HCT116 (cell line): Measurements from ENCODE around the gene CLVS2. TPM values are rescaled to one million over a fixed set of nuclear protein-coding genes. Genes with fewer than 3 reads are reported as not detected.

Source experiments
- ATAC-seq: fragments of 200-7000 bp; cut with Tn5 transposase; 2 replicates; pipeline ENCODE4 v1.9.1; 2020; ENCODE audit warnings: mild to moderate bottlenecking, moderate library complexity
- BruUV-seq: library from RNA; stranded (reverse); fragments of 400-500 nt; replicated peaks from 2 replicates; lab custom pipeline; 2021; lab: Mats Ljungman, UMichigan
- CTCF ChIA-PET: fragments of 300-600 bp; sonication (Branson Sonifier 250); formaldehyde crosslinking; loops from one replicate; lab custom pipeline; 2021; ENCODE audit warnings: antibody characterized with exemption; lab: Charles Lee
- POLR2A ChIA-PET: fragments of 300-600, 350-600 bp; sonication (Branson Sonifier 250); formaldehyde crosslinking; loops from one replicate; lab custom pipeline; 2021; ENCODE audit warnings: antibody characterized with exemption; lab: Charles Lee
- RAD21 ChIA-PET, 2 experiments: fragments of 300-600 bp; sonication (Branson Sonifier 250); formaldehyde crosslinking; loops; one replicate each; lab custom pipeline; 2023; ENCODE audit warnings: low total read pairs in 2 of 2; ENCODE audit not compliant: uncharacterized antibody in 2 of 2, unreplicated experiment in 2 of 2, low non-redundant PET in 1 of 2; lab: Charles Lee
- DNase-seq: peaks from one replicate; pipeline ENCODE4 v3.0.0-alpha.2; 2010; ENCODE audit warnings: low read depth, low spot score
- H2AFZ ChIP-seq: fragments of 200-600 bp; shearing (Covaris generic), sonication (generic); 2 replicates; pipeline ENCODE4 v1.6.1; 2017; ENCODE audit warnings: low read depth, mixed run types, mixed read lengths, antibody characterized with exemption, low read length; ENCODE audit not compliant: poor library complexity, severe bottlenecking
- H3K27ac ChIP-seq: 2 replicates; pipeline ENCODE4 v1.5.1; 2012; ENCODE audit warnings: low read depth, low read length
- H3K27me3 ChIP-seq: fragments of 200-600 bp; sonication (generic); 2 replicates; pipeline ENCODE4 v1.6.1; 2016; ENCODE audit warnings: mixed run types, low read length, mixed read lengths; ENCODE audit not compliant: insufficient read depth
- H3K36me3 ChIP-seq, 2 experiments: fragments of 200-500 bp in 1 of 2; fragments of 200-600 bp in 1 of 2; sonication (Bioruptor generic) in 1 of 2; sonication (generic) in 1 of 2; 2 replicates each; pipeline versions ENCODE4 v1.5.1 to v1.6.1; 2014 to 2016; ENCODE audit warnings: low read length in 2 of 2, inconsistent platforms in 1 of 2, mixed read lengths in 1 of 2, mixed run types in 1 of 2; ENCODE audit not compliant: insufficient read depth in 2 of 2, control insufficient read depth in 1 of 2
- H3K4me1 ChIP-seq, 2 experiments: fragments of 200-600 bp in 1 of 2; sonication (generic) in 1 of 2; 2 replicates each; pipeline versions ENCODE4 v1.5.1 to v1.6.1; 2012 to 2017; ENCODE audit warnings: low read length in 2 of 2, inconsistent platforms in 1 of 2, mild to moderate bottlenecking in 1 of 2, mixed read lengths in 1 of 2, mixed run types in 1 of 2, moderate library complexity in 1 of 2; ENCODE audit not compliant: insufficient read depth in 2 of 2, control insufficient read depth in 1 of 2
- H3K4me2 ChIP-seq: fragments of 200-600 bp; sonication (generic); 2 replicates; pipeline ENCODE4 v1.6.1; 2017; ENCODE audit warnings: mixed run types, low read length, mixed read lengths
- H3K4me3 ChIP-seq, 2 experiments: fragments of 200-600 bp in 1 of 2; sonication (generic) in 1 of 2; replicated peaks in 1 of 2; 2 replicates each; pipeline ENCODE4 v1.5.1; 2011 to 2016; ENCODE audit warnings: low read length in 2 of 2, control low read depth in 1 of 2, low read depth in 1 of 2, mild to moderate bottlenecking in 1 of 2, mixed read lengths in 1 of 2, mixed run types in 1 of 2
- H3K79me2 ChIP-seq: fragments of 200-600 bp; sonication (generic); 2 replicates; pipeline ENCODE4 v1.6.1; 2017; ENCODE audit warnings: mild to moderate bottlenecking, mixed run types, low read length, moderate library complexity, mixed read lengths; ENCODE audit not compliant: insufficient read depth
- H3K9ac ChIP-seq: fragments of 200-600 bp; sonication (generic); 2 replicates; pipeline ENCODE4 v1.6.1; 2016; ENCODE audit warnings: low read length, mixed read lengths
- H3K9me2 ChIP-seq: fragments of 200-600 bp; sonication (generic), shearing (Covaris generic); 2 replicates; pipeline ENCODE4 v1.6.1; 2017; ENCODE audit warnings: mixed run types, mild to moderate bottlenecking, moderate library complexity; ENCODE audit not compliant: insufficient read depth
- H3K9me3 ChIP-seq, 2 experiments: fragments of 200-500 bp in 1 of 2; fragments of 200-600 bp in 1 of 2; sonication (Bioruptor generic) in 1 of 2; sonication (generic) in 1 of 2; 2 replicates each; pipeline ENCODE4 v1.6.1; 2014 to 2017; ENCODE audit warnings: low read length in 2 of 2, mixed read lengths in 2 of 2, inconsistent platforms in 1 of 2, low read depth in 1 of 2, mild to moderate bottlenecking in 1 of 2, mixed run types in 1 of 2, moderate library complexity in 1 of 2; ENCODE audit not compliant: control insufficient read depth in 1 of 2, insufficient read depth in 1 of 2
- H4K20me1 ChIP-seq: fragments of 200-600 bp; sonication (generic), shearing (Covaris generic); 2 replicates; pipeline ENCODE4 v1.6.1; 2017; ENCODE audit warnings: mixed run types, mild to moderate bottlenecking, moderate library complexity; ENCODE audit not compliant: insufficient read depth
- CBX3 ChIP-seq: IDR thresholded peaks from 2 replicates; pipeline ENCODE4 v1.6.1; 2012; ENCODE audit warnings: low read depth
- ELF1 ChIP-seq: IDR thresholded peaks from 2 replicates; pipeline ENCODE4 v1.6.1; 2012; ENCODE audit warnings: low read depth, borderline replicate concordance
- EZH2 ChIP-seq: fragments of 200-600 bp; sonication (generic); IDR thresholded peaks from 2 replicates; pipeline ENCODE4 v1.6.1; 2017; ENCODE audit warnings: antibody characterized with exemption, mixed run types
- EZH2phosphoT487 ChIP-seq: fragments of 200-600 bp; IDR thresholded peaks from 2 replicates; pipeline ENCODE4 v1.6.1; 2018; ENCODE audit warnings: antibody characterized with exemption, borderline replicate concordance
- JUND ChIP-seq: IDR thresholded peaks from 2 replicates; pipeline ENCODE4 v1.6.1; 2012
- POLR2A ChIP-seq: IDR thresholded peaks from 2 replicates; pipeline ENCODE4 v1.7.0; 2011; ENCODE audit warnings: borderline replicate concordance; ENCODE audit not compliant: insufficient read depth, insufficient read length; ENCODE audit errors: extremely low read depth
- POLR2AphosphoS5 ChIP-seq: IDR thresholded peaks from 2 replicates; pipeline ENCODE4 v1.6.1; 2011; ENCODE audit warnings: mild to moderate bottlenecking, low read depth, low read length, moderate library complexity
- RAD21 ChIP-seq: IDR thresholded peaks from 2 replicates; pipeline ENCODE4 v1.6.1; 2012; ENCODE audit warnings: low read depth, mild to moderate bottlenecking
- SIN3A ChIP-seq: IDR thresholded peaks from 2 replicates; pipeline ENCODE4 v1.6.1; 2012; ENCODE audit warnings: low read depth
- SRF ChIP-seq: IDR thresholded peaks from 2 replicates; pipeline ENCODE4 v1.6.1; 2012; ENCODE audit warnings: low read depth
- YY1 ChIP-seq: IDR thresholded peaks from 2 replicates; pipeline ENCODE4 v1.6.1; 2011; ENCODE audit warnings: low read length, low read depth, moderate library complexity, mild to moderate bottlenecking; ENCODE audit not compliant: insufficient replicate concordance; ENCODE audit errors: extremely low read depth
- ZFX ChIP-seq: fragments of 450-650 bp; IDR thresholded peaks from 2 replicates; pipeline ENCODE4 v1.6.1; 2017
- ZNF274 ChIP-seq: fragments of 200-500 bp; sonication (Bioruptor generic); IDR thresholded peaks from 2 replicates; pipeline ENCODE4 v1.6.1; 2014; ENCODE audit warnings: mild to moderate bottlenecking, low read depth, low read length, inconsistent platforms
- intact Hi-C: fragments of 100-400 bp; cut with micrococcal nuclease; formaldehyde crosslinking; loops from 2 replicates; pipeline ENCODE4 v1.10.0; 2022
- total RNA-seq: library from RNA; stranded (reverse); gene quantifications from one replicate; pipeline ENCODE4 v1.2.1, GENCODE V29; 2021; ENCODE audit not compliant: unreplicated experiment
- TF ChIP-seq, protein P1 (sequence below): IDR thresholded peaks from 2 replicates; pipeline ENCODE4 v1.6.1; 2011; ENCODE audit warnings: mild to moderate bottlenecking, low read length, moderate library complexity; ENCODE audit not compliant: insufficient replicate concordance; ENCODE audit errors: extremely low read depth
- TF ChIP-seq, protein P2 (sequence below): IDR thresholded peaks from 2 replicates; pipeline ENCODE4 v1.6.1; 2012
- TF ChIP-seq, protein P3 (sequence below): IDR thresholded peaks from 2 replicates; pipeline ENCODE4 v1.6.1; 2012; ENCODE audit warnings: low read depth

Gene CLVS2
- total RNA-seq, 1 experiment from 2014 or later, result not detected

- Histone ChIP-seq H3K4me3 (no peak overlapping the region), H3K79me2 (no peaks in the 10 kb centered on the region), H3K4me1 (no peaks in the 10 kb centered on the region), H3K36me3 (no peaks in the 10 kb centered on the region), H3K27ac (no peak overlapping the region), H3K9me3 (no peaks in the 10 kb centered on the region), H2AFZ (no peak overlapping the region), H4K20me1 (no peaks in the 10 kb centered on the region; the same call in 1 of the 2 replicates), H3K27me3 (peaks cover 30% of the 10 kb centered on the region), H3K4me2 (no peak overlapping the region), H3K9me2 (no peaks in the 10 kb centered on the region), H3K9ac (no peak overlapping the region)
- no peak for TF ChIP-seq POLR2AphosphoS5
- TF ChIP-seq EZH2, result no peak
- no peak for TF ChIP-seq YY1
- TF ChIP-seq, protein P1, sequence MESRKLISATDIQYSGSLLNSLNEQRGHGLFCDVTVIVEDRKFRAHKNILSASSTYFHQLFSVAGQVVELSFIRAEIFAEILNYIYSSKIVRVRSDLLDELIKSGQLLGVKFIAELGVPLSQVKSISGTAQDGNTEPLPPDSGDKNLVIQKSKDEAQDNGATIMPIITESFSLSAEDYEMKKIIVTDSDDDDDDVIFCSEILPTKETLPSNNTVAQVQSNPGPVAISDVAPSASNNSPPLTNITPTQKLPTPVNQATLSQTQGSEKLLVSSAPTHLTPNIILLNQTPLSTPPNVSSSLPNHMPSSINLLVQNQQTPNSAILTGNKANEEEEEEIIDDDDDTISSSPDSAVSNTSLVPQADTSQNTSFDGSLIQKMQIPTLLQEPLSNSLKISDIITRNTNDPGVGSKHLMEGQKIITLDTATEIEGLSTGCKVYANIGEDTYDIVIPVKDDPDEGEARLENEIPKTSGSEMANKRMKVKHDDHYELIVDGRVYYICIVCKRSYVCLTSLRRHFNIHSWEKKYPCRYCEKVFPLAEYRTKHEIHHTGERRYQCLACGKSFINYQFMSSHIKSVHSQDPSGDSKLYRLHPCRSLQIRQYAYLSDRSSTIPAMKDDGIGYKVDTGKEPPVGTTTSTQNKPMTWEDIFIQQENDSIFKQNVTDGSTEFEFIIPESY, result no peak
- TF ChIP-seq JUND, result no peak
- no peak for TF ChIP-seq POLR2A
- ChIA-PET CTCF (no interaction called here), POLR2A (no interaction called here), RAD21 (no interaction called here)
- no TSS peak for BruUV-seq
- DNase-seq (no peak), ATAC-seq (no peak)
- intact Hi-C loops, result no loop called here
Measured at GRCh38 chr6:123036648-123037047, 40.6 kb downstream of the CLVS2 start.

GRCh38 chr6:123039431-123039830, 43.4 kb downstream of the CLVS2 start:
- no peaks in the 10 kb centered on the region for H3K79me2 ChIP-seq
- H3K27ac ChIP-seq, result no peak overlapping the region
- H2AFZ ChIP-seq, result no peak overlapping the region
- ATAC-seq (no peak), DNase-seq (no peak)
- H3K9me3 ChIP-seq, result no peaks in the 10 kb centered on the region
- H3K4me3 ChIP-seq, result no peak overlapping the region
- no TSS peak for BruUV-seq
- ChIA-PET RAD21 (no interaction called here), POLR2A (no interaction called here), CTCF (no interaction called here)
- no peak overlapping the region for H3K9ac ChIP-seq
- no peaks in the 10 kb centered on the region for H3K36me3 ChIP-seq
- no peaks in the 10 kb centered on the region for H3K9me2 ChIP-seq
- H4K20me1 ChIP-seq, result no peaks in the 10 kb centered on the region
- intact Hi-C loops, result no loop called here
- H3K4me1 ChIP-seq, result no peaks in the 10 kb centered on the region
- H3K27me3 ChIP-seq, result peaks cover 21% of the 10 kb centered on the region; the same call in 1 of the 2 replicates
- no peak overlapping the region for H3K4me2 ChIP-seq
- no peak for TF ChIP-seq JUND
- TF ChIP-seq SRF, result no peak
- TF ChIP-seq, protein P2, sequence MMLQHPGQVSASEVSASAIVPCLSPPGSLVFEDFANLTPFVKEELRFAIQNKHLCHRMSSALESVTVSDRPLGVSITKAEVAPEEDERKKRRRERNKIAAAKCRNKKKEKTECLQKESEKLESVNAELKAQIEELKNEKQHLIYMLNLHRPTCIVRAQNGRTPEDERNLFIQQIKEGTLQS, result no peak
- no peak for TF ChIP-seq ZFX
- no peak for TF ChIP-seq CBX3
- TF ChIP-seq, protein P3, sequence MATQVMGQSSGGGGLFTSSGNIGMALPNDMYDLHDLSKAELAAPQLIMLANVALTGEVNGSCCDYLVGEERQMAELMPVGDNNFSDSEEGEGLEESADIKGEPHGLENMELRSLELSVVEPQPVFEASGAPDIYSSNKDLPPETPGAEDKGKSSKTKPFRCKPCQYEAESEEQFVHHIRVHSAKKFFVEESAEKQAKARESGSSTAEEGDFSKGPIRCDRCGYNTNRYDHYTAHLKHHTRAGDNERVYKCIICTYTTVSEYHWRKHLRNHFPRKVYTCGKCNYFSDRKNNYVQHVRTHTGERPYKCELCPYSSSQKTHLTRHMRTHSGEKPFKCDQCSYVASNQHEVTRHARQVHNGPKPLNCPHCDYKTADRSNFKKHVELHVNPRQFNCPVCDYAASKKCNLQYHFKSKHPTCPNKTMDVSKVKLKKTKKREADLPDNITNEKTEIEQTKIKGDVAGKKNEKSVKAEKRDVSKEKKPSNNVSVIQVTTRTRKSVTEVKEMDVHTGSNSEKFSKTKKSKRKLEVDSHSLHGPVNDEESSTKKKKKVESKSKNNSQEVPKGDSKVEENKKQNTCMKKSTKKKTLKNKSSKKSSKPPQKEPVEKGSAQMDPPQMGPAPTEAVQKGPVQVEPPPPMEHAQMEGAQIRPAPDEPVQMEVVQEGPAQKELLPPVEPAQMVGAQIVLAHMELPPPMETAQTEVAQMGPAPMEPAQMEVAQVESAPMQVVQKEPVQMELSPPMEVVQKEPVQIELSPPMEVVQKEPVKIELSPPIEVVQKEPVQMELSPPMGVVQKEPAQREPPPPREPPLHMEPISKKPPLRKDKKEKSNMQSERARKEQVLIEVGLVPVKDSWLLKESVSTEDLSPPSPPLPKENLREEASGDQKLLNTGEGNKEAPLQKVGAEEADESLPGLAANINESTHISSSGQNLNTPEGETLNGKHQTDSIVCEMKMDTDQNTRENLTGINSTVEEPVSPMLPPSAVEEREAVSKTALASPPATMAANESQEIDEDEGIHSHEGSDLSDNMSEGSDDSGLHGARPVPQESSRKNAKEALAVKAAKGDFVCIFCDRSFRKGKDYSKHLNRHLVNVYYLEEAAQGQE, result no peak
- TF ChIP-seq SIN3A, result no peak
- no peak for TF ChIP-seq POLR2AphosphoS5
- TF ChIP-seq EZH2phosphoT487, result no peak
- TF ChIP-seq ELF1, result no peak
- TF ChIP-seq RAD21, result no peak
- TF ChIP-seq ZNF274, result no peak
